HCT116 (cell line): ENCODE data around the gene AUTS2. TPM values are rescaled to one million over a fixed set of nuclear protein-coding genes. Genes with fewer than 3 reads are reported as not detected.

Experiments
- ATAC-seq: fragments of 200-7000 bp; cut with Tn5 transposase; 2 replicates; pipeline ENCODE4 v1.9.1; 2020; ENCODE audit warnings: mild to moderate bottlenecking, moderate library complexity
- BruUV-seq: library from RNA; stranded (reverse); fragments of 400-500 nt; replicated peaks from 2 replicates; lab custom pipeline; 2021; lab: Mats Ljungman, UMichigan
- CTCF ChIA-PET: fragments of 300-600 bp; sonication (Branson Sonifier 250); formaldehyde crosslinking; loops from one replicate; lab custom pipeline; 2021; ENCODE audit warnings: antibody characterized with exemption; lab: Charles Lee
- POLR2A ChIA-PET: fragments of 300-600, 350-600 bp; sonication (Branson Sonifier 250); formaldehyde crosslinking; loops from one replicate; lab custom pipeline; 2021; ENCODE audit warnings: antibody characterized with exemption; lab: Charles Lee
- RAD21 ChIA-PET, 2 experiments: fragments of 300-600 bp; sonication (Branson Sonifier 250); formaldehyde crosslinking; loops; one replicate each; lab custom pipeline; 2023; ENCODE audit warnings: low total read pairs in 2 of 2; ENCODE audit not compliant: uncharacterized antibody in 2 of 2, unreplicated experiment in 2 of 2, low non-redundant PET in 1 of 2; lab: Charles Lee
- DNase-seq: peaks from one replicate; pipeline ENCODE4 v3.0.0-alpha.2; 2010; ENCODE audit warnings: low read depth, low spot score
- H2AFZ ChIP-seq: fragments of 200-600 bp; shearing (Covaris generic), sonication (generic); 2 replicates; pipeline ENCODE4 v1.6.1; 2017; ENCODE audit warnings: low read depth, mixed run types, mixed read lengths, antibody characterized with exemption, low read length; ENCODE audit not compliant: poor library complexity, severe bottlenecking
- H3K27ac ChIP-seq: 2 replicates; pipeline ENCODE4 v1.5.1; 2012; ENCODE audit warnings: low read depth, low read length
- H3K27me3 ChIP-seq: fragments of 200-600 bp; sonication (generic); 2 replicates; pipeline ENCODE4 v1.6.1; 2016; ENCODE audit warnings: mixed run types, low read length, mixed read lengths; ENCODE audit not compliant: insufficient read depth
- H3K36me3 ChIP-seq, 2 experiments: fragments of 200-500 bp in 1 of 2; fragments of 200-600 bp in 1 of 2; sonication (Bioruptor generic) in 1 of 2; sonication (generic) in 1 of 2; 2 replicates each; pipeline versions ENCODE4 v1.5.1 to v1.6.1; 2014 to 2016; ENCODE audit warnings: low read length in 2 of 2, inconsistent platforms in 1 of 2, mixed read lengths in 1 of 2, mixed run types in 1 of 2; ENCODE audit not compliant: insufficient read depth in 2 of 2, control insufficient read depth in 1 of 2
- H3K4me1 ChIP-seq, 2 experiments: fragments of 200-600 bp in 1 of 2; sonication (generic) in 1 of 2; 2 replicates each; pipeline versions ENCODE4 v1.5.1 to v1.6.1; 2012 to 2017; ENCODE audit warnings: low read length in 2 of 2, inconsistent platforms in 1 of 2, mild to moderate bottlenecking in 1 of 2, mixed read lengths in 1 of 2, mixed run types in 1 of 2, moderate library complexity in 1 of 2; ENCODE audit not compliant: insufficient read depth in 2 of 2, control insufficient read depth in 1 of 2
- H3K4me2 ChIP-seq: fragments of 200-600 bp; sonication (generic); 2 replicates; pipeline ENCODE4 v1.6.1; 2017; ENCODE audit warnings: mixed run types, low read length, mixed read lengths
- H3K4me3 ChIP-seq, 2 experiments: fragments of 200-600 bp in 1 of 2; sonication (generic) in 1 of 2; replicated peaks in 1 of 2; 2 replicates each; pipeline ENCODE4 v1.5.1; 2011 to 2016; ENCODE audit warnings: low read length in 2 of 2, control low read depth in 1 of 2, low read depth in 1 of 2, mild to moderate bottlenecking in 1 of 2, mixed read lengths in 1 of 2, mixed run types in 1 of 2
- H3K79me2 ChIP-seq: fragments of 200-600 bp; sonication (generic); 2 replicates; pipeline ENCODE4 v1.6.1; 2017; ENCODE audit warnings: mild to moderate bottlenecking, mixed run types, low read length, moderate library complexity, mixed read lengths; ENCODE audit not compliant: insufficient read depth
- H3K9ac ChIP-seq: fragments of 200-600 bp; sonication (generic); 2 replicates; pipeline ENCODE4 v1.6.1; 2016; ENCODE audit warnings: low read length, mixed read lengths
- H3K9me2 ChIP-seq: fragments of 200-600 bp; sonication (generic), shearing (Covaris generic); 2 replicates; pipeline ENCODE4 v1.6.1; 2017; ENCODE audit warnings: mixed run types, mild to moderate bottlenecking, moderate library complexity; ENCODE audit not compliant: insufficient read depth
- H3K9me3 ChIP-seq, 2 experiments: fragments of 200-500 bp in 1 of 2; fragments of 200-600 bp in 1 of 2; sonication (Bioruptor generic) in 1 of 2; sonication (generic) in 1 of 2; 2 replicates each; pipeline ENCODE4 v1.6.1; 2014 to 2017; ENCODE audit warnings: low read length in 2 of 2, mixed read lengths in 2 of 2, inconsistent platforms in 1 of 2, low read depth in 1 of 2, mild to moderate bottlenecking in 1 of 2, mixed run types in 1 of 2, moderate library complexity in 1 of 2; ENCODE audit not compliant: control insufficient read depth in 1 of 2, insufficient read depth in 1 of 2
- H4K20me1 ChIP-seq: fragments of 200-600 bp; sonication (generic), shearing (Covaris generic); 2 replicates; pipeline ENCODE4 v1.6.1; 2017; ENCODE audit warnings: mixed run types, mild to moderate bottlenecking, moderate library complexity; ENCODE audit not compliant: insufficient read depth
- EZH2phosphoT487 ChIP-seq: fragments of 200-600 bp; IDR thresholded peaks from 2 replicates; pipeline ENCODE4 v1.6.1; 2018; ENCODE audit warnings: antibody characterized with exemption, borderline replicate concordance
- JUND ChIP-seq: IDR thresholded peaks from 2 replicates; pipeline ENCODE4 v1.6.1; 2012
- POLR2AphosphoS5 ChIP-seq: IDR thresholded peaks from 2 replicates; pipeline ENCODE4 v1.6.1; 2011; ENCODE audit warnings: mild to moderate bottlenecking, low read depth, low read length, moderate library complexity
- RAD21 ChIP-seq: IDR thresholded peaks from 2 replicates; pipeline ENCODE4 v1.6.1; 2012; ENCODE audit warnings: low read depth, mild to moderate bottlenecking
- YY1 ChIP-seq: IDR thresholded peaks from 2 replicates; pipeline ENCODE4 v1.6.1; 2011; ENCODE audit warnings: low read length, low read depth, moderate library complexity, mild to moderate bottlenecking; ENCODE audit not compliant: insufficient replicate concordance; ENCODE audit errors: extremely low read depth
- ZNF274 ChIP-seq: fragments of 200-500 bp; sonication (Bioruptor generic); IDR thresholded peaks from 2 replicates; pipeline ENCODE4 v1.6.1; 2014; ENCODE audit warnings: mild to moderate bottlenecking, low read depth, low read length, inconsistent platforms
- intact Hi-C: fragments of 100-400 bp; cut with micrococcal nuclease; formaldehyde crosslinking; loops from 2 replicates; pipeline ENCODE4 v1.10.0; 2022
- total RNA-seq: library from RNA; stranded (reverse); gene quantifications from one replicate; pipeline ENCODE4 v1.2.1, GENCODE V29; 2021; ENCODE audit not compliant: unreplicated experiment
- TF ChIP-seq, protein P1 (sequence below): IDR thresholded peaks from 2 replicates; pipeline ENCODE4 v1.6.1; 2011; ENCODE audit warnings: mild to moderate bottlenecking, low read length, moderate library complexity; ENCODE audit not compliant: insufficient replicate concordance; ENCODE audit errors: extremely low read depth

AUTS2 gene
- total RNA-seq, 1 experiment from 2014 or later = 0.93 TPM

DNA sequence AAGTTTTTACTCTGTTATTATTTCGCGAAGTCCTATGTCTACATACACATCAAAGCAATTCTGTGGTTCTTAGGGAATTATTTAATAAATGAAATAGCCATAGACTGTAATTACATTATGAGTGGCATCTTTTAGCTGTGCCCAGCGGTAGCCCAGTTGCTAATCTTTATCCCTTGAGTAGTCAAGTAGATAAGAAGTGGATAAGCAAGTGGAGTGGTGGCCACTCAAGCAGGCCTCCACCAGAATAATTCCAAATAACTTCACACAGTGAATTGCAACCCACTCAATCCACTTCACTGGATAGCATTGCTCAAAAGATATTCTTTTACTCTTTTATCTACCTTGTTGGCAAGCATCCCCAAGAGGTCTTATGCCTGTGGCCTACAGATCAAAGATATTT is 349.7 kb downstream of the AUTS2 start:
- Histone ChIP-seq H2AFZ (no peak overlapping the region), H3K27ac (no peak overlapping the region), H3K36me3 (no peaks in the 10 kb centered on the region), H3K4me2 (no peak overlapping the region), H3K9me3 (peaks cover 2 to 38% of the 10 kb centered on the region in 2 experiments; a peak in 2 of 4 replicates), H4K20me1 (no peaks in the 10 kb centered on the region), H3K9ac (no peak overlapping the region), H3K4me1 (no peaks in the 10 kb centered on the region), H3K79me2 (no peaks in the 10 kb centered on the region), H3K4me3 (no peak overlapping the region), H3K9me2 (no peaks in the 10 kb centered on the region), H3K27me3 (no peaks in the 10 kb centered on the region)
- ChIA-PET RAD21 (no interaction called here), POLR2A (no interaction called here), CTCF (no interaction called here)
- TF ChIP-seq YY1 = no peak
- DNase-seq (no peak), ATAC-seq (no peak)
- no TSS peak for BruUV-seq
- intact Hi-C loops = no loop called here

DNA sequence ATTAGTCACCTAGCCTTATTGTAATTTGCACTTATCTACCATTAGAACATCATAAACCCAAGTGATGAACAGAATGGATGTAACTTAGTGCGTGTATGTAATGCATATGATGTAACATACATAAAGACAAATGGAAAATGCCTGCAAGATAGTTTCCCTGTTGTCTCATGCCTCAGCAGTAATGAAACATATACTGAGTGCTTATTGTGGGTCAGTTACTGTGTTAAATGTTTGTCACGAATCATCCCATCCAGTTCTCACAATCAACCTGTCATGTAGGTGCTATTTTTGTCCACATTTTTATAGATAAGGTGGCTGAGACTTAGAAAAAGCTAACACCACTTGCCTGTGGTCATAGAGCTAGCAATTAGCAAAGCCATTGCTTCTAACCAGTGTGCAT is 350.8 kb downstream of the AUTS2 start:
- ATAC-seq (no peak), DNase-seq (no peak)
- Histone ChIP-seq H3K27me3 (no peaks in the 10 kb centered on the region), H3K27ac (no peak overlapping the region), H3K4me1 (no peaks in the 10 kb centered on the region), H3K9me2 (no peaks in the 10 kb centered on the region), H3K4me3 (no peak overlapping the region), H3K9me3 (peaks cover 0 to 38% of the 10 kb centered on the region in 2 experiments; a peak in 1 of 4 replicates), H3K4me2 (no peak overlapping the region), H3K36me3 (no peaks in the 10 kb centered on the region), H3K9ac (no peak overlapping the region), H3K79me2 (no peaks in the 10 kb centered on the region), H2AFZ (no peak overlapping the region), H4K20me1 (no peaks in the 10 kb centered on the region)
- TF ChIP-seq RAD21 = no peak
- TF ChIP-seq JUND = no peak
- TF ChIP-seq, protein P1, sequence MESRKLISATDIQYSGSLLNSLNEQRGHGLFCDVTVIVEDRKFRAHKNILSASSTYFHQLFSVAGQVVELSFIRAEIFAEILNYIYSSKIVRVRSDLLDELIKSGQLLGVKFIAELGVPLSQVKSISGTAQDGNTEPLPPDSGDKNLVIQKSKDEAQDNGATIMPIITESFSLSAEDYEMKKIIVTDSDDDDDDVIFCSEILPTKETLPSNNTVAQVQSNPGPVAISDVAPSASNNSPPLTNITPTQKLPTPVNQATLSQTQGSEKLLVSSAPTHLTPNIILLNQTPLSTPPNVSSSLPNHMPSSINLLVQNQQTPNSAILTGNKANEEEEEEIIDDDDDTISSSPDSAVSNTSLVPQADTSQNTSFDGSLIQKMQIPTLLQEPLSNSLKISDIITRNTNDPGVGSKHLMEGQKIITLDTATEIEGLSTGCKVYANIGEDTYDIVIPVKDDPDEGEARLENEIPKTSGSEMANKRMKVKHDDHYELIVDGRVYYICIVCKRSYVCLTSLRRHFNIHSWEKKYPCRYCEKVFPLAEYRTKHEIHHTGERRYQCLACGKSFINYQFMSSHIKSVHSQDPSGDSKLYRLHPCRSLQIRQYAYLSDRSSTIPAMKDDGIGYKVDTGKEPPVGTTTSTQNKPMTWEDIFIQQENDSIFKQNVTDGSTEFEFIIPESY = no peak
- no peak for TF ChIP-seq EZH2phosphoT487
- no peak for TF ChIP-seq POLR2AphosphoS5
- TF ChIP-seq ZNF274 = no peak
- RAD21 ChIA-PET = no interaction called here
- POLR2A ChIA-PET = no interaction called here
- intact Hi-C loops = no loop called here
- CTCF ChIA-PET = no interaction called here
- no TSS peak for BruUV-seq
